ENCODE results near the gene PRKCE.

- TF ChIP-seq POLR2AphosphoS5 (IDR thresholded peaks at IDR 0.05; ENCODE audit: low read depth, low read length) = no peak
- TF ChIP-seq TAF1 (IDR thresholded peaks at IDR 0.05; ENCODE audit: borderline replicate concordance, low read depth, low read length) = no peak
These were observed 516.4 kb downstream of the PRKCE start for GRCh38 chr2:46167924-46168323.
